Measurements from ENCODE around the gene RMI2. TPM values are rescaled to one million over a fixed set of nuclear protein-coding genes. Genes with fewer than 3 reads are reported as not detected.

Gene RMI2
- total RNA-seq, 1 donor from 2014 or later: 8.4 TPM

- DNase-seq (ENCODE audit: low spot score): no peak
Observed at GRCh38 chr16:11327277-11328171, 17.7 kb upstream of the RMI2 start.

- DNase-seq (ENCODE audit: low spot score): peak; percentile 82
Observed at GRCh38 chr16:11328172-11329070, 16.8 kb upstream of the RMI2 start.

DNA sequence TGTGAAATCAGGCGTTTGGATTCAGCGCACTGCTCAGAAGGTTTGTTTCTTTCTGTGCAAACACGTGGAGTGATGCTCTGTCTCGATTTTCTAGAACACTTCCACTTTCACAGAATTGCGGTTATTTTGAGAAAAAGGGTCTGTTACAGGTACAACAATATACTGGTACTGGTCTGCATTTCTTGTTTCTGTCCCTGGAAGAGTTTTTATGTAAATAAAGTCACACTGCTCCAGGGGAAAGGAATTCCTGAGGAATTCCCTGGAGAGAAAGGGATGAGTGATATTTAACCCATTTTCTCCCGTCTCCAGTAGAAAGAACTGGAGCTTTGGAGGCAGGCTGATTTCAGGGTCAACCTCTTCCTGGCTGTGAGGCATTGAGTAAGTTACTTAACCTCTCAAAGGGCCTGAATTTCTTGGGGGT, 16.2 kb upstream of the RMI2 start:
- no peak for DNase-seq (ENCODE audit: low spot score)

GRCh38 chr16:11329891-11330290, 15.4 kb upstream of the RMI2 start:
- no peak for DNase-seq (ENCODE audit: low spot score)

- DNase-seq (ENCODE audit: low spot score): no peak
Observed at GRCh38 chr16:11330526-11331237, 14.6 kb upstream of the RMI2 start.

DNA sequence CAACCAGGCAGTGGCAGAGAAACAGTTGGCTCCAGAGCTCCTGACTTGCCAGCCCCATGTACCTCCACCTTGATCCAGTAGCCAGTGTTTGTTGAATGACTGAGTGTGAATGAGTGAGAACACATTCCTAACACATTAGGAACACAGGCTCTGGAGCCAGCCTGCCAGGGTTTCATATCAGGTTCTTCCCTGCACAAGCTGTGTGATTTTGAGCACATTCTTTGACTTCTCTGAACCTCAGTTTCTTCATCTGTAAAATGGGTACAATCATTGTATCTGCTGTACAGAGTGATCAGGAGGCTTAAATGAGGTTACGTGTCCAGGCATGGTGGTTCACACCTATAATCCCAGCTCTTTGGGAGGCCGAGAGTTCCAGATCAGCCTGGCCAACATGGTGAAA, 13.3 kb upstream of the RMI2 start:
- no peak for DNase-seq (ENCODE audit: low spot score)

GRCh38 chr16:11333010-11333409, 12.2 kb upstream of the RMI2 start:
- no peak for DNase-seq (ENCODE audit: low spot score)

DNA sequence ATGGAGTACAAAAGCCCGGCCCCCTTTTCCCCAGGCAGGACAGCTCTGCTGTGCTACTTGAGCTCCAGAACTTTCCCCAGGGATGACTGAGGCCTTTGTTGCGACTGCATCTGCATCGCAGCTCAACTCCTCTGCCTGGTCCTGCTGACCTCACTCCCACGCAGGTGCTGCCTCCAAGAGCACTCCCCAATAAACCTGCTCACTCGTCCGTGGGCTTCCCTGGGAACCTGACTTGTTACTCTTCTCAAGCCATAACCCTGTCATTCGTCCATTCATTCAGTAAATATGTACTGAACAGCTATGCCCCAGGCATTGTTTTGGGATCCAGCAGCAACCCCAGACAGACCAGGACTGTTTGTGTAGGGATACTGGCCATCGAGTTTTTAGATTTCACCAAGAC, 11.6 kb upstream of the RMI2 start:
- no peak for DNase-seq (ENCODE audit: low spot score)

DNA sequence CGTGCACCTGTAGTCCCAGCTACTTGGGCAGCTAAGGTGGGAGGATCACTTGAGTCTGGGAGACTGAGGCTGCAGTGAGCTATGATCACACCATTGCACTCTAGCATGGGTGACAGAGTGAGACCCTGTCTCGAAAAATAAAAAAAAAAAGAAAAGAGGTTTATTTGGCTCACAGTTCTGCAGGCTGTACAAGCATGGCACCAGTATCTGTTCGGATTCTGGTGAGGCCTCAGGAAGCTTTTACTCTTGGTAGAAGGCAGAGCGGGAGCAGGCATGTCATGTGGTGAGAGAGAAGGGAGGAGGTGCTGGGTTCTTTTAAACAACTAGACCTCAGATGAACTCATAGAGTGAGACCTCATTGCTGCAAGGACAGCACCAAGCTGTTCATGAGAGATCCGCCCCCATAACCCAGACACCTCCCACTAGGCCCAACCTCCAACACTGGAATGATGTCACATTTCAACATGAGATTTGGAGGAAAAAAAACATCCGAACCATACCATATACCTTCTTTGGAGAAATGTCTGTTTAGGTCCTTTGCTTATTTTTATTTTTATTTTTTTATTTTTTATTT, 10.3 kb upstream of the RMI2 start:
- DNase-seq (ENCODE audit: low spot score): no peak

GRCh38 chr16:11339075-11339474, 6.2 kb upstream of the RMI2 start:
- DNase-seq (ENCODE audit: low spot score): no peak

- no peak for DNase-seq (ENCODE audit: low spot score)
Observed at GRCh38 chr16:11340710-11341109, 4.5 kb upstream of the RMI2 start.

- DNase-seq (ENCODE audit: low spot score): no peak
Observed at GRCh38 chr16:11341371-11341770, 3.9 kb upstream of the RMI2 start.

DNA sequence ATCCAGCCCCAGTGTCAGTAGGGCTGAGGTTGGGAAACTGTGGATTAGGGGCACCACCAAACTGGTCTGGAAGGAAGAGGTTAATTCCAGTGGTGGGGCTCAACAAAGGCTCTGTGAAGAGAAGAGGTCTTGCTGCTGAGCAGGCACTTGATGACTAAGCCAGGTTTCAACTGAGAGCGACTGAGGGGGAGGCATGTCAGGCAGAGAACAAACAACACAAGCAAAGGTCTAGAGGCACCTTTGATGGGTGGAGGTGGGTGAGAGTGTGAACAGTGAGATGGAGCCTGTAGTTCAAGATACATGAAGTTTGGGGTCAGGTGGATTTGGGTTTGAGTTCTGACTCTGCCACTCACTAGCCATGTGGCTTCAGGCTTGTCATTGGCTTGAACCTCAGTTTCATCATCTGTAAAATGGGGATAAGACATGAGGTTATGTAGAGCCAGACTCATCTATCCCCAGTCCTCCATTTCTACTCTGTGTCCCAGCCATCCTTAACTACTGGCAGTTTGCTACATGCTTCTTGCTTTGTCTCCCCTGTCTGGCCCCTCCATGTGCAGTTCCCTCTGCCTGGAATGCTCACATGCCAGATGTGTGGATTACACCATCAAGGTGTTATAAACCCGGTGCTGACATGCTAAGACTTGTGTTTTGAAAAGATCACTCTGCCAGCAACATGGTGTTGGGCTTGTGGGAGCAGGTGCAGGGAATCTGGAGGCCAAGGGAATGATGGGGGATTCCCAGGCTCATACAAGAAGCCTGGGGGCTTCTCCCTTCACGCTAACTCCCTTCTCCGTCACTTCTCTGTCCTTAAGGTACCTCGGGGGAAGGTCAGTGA, 3.0 kb upstream of the RMI2 start:
- DNase-seq (ENCODE audit: low spot score): no peak

GRCh38 chr16:11346700-11347319, 1.6 kb downstream of the RMI2 start:
- no peak for DNase-seq (ENCODE audit: low spot score)

DNA sequence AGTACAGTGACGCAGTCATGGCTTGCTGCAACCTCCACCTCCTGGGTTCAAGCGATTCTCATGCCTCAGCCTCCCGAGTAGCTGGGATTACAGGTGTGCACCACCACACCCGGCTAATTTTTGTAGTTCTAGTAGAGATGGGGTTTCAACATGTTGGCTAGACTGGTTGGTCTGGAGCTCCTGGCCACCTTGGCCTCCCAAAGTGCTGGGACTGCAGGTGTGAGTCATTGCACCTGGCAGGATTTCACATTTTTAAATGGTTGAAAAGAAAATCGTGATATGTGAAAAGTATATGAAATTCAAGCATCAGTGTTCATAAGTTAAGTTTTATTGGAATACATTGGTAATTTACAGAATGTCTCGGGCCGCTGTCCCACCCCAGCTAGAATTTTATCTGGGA, 2.6 kb downstream of the RMI2 start:
- DNase-seq (ENCODE audit: low spot score): no peak

DNA sequence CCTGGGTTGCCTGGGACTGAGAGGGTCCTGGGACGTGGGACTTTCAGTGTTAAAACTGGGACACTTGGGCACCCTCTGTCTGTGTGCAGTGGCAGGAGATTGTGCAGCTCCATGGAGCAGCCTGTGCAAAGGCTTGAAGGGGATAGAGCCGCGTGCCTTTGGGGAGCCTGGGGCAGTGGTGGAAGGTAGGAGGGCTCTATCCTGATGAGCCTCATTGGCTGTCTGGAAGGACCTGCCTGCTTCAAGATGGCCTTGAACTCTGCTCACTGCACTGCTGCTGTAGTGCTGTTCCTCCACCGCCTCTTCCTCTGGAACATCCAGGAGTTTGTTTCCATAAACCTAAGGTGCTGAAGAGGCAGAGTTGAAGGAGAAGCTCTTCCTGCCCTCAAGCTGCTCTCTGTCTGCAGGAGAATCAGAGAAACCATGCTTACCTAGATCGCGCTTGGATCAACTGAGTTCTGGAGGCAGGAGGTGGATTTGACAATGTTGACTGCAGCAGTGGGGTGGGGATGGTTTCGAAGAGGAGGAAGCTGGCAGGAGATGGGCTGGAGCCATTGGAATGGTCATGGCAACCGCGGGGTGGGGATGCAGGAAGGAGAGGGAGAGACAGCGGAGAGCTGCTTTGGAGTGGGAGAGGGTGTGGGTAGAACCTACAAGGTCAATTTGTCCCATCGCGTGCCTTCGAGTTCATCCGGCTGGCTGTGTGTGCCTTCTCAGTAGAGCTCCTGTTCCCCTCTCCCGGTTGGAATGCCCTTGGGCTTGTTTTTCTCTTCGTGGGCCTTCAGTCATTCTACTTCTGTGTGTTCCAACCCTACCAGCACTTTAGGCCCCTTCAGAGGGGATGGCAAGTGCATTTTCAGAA, 3.7 kb downstream of the RMI2 start:
- DNase-seq (ENCODE audit: low spot score): no peak

- DNase-seq (ENCODE audit: low spot score): peak; percentile 67
Observed at GRCh38 chr16:11349599-11350276, 4.5 kb downstream of the RMI2 start.

DNA sequence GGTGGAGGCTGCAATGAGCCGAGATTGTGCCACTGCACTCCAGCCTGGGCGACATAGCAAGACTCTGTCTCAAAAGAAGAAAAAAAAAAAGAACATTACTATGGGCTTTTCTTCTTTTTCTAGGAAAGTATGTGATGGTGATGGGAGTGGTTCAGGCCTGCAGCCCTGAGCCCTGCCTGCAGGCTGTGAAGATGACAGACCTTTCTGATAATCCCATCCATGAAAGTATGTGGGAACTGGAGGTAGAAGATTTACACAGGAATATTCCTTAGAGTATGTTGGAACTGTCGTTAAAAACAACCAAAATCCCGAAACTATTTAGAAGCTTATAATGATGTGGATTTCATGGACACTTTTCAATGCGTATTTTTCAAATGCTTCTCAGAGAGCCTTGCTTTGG, 5.3 kb downstream of the RMI2 start:
- no peak for DNase-seq (ENCODE audit: low spot score)

- DNase-seq (ENCODE audit: low spot score): no peak
Observed at GRCh38 chr16:11350921-11351335, 5.7 kb downstream of the RMI2 start.

Data from ureter (tissue), 1 donor.